IMR-90 (cell line): Measurements from ENCODE around the gene USP35. TPM values are rescaled to one million over a fixed set of nuclear protein-coding genes. Genes with fewer than 3 reads are reported as not detected.
A peak's percentile ranks its signal among the peaks of the same experiment; 100 is the strongest.

Experiments used
- ATAC-seq: fragments of 200-7000 bp; cut with Tn5 transposase; 2 replicates; pipeline ENCODE4 v1.9.1; 2020; ENCODE audit warnings: low read depth, mild to moderate bottlenecking, moderate library complexity
- BruUV-seq: library from RNA; stranded (reverse); fragments of 400-500 nt; replicated peaks from 2 replicates; lab custom pipeline; 2021; lab: Mats Ljungman, UMichigan
- CTCF ChIA-PET: fragments of 300-600 bp; formaldehyde crosslinking; extraction: SDS; loops from one replicate; lab custom pipeline; 2021; ENCODE audit warnings: antibody characterized with exemption; lab: Yijun Ruan, JAX
- POLR2A ChIA-PET: fragments of 300-600 bp; sonication (Branson Sonifier 250); formaldehyde crosslinking; loops from one replicate; lab custom pipeline; 2022; ENCODE audit warnings: antibody characterized with exemption; ENCODE audit not compliant: unreplicated experiment; lab: Charles Lee
- DNase-seq: peaks from one replicate; pipeline ENCODE4 v3.0.0; 2013
- H2AFZ ChIP-seq: replicated peaks from 2 replicates; pipeline ENCODE3; 2013; ENCODE audit warnings: low read length, mild to moderate bottlenecking; ENCODE audit not compliant: poor library complexity
- H2AK5ac ChIP-seq: 2 replicates; pipeline ENCODE4 v1.6.1; 2013; ENCODE audit warnings: low read depth, low read length, inconsistent platforms
- H2AK9ac ChIP-seq: replicated peaks from 2 replicates; pipeline ENCODE3; 2013; ENCODE audit warnings: mild to moderate bottlenecking, low read depth, low read length, moderate library complexity; ENCODE audit not compliant: poor library complexity
- H2BK120ac ChIP-seq: 2 replicates; pipeline ENCODE4 v1.6.1; 2013; ENCODE audit warnings: low read depth, low read length, inconsistent platforms
- H2BK15ac ChIP-seq: 3 replicates; pipeline ENCODE4 v1.6.1; 2013; ENCODE audit warnings: low read depth, low read length, inconsistent platforms
- H2BK20ac ChIP-seq: 2 replicates; pipeline ENCODE4 v1.6.1; 2013; ENCODE audit warnings: low read depth, mild to moderate bottlenecking, inconsistent platforms, low read length, moderate library complexity
- H2BK5ac ChIP-seq: 2 replicates; pipeline ENCODE4 v1.6.1; 2013; ENCODE audit warnings: mild to moderate bottlenecking, low read depth, low read length, inconsistent platforms; ENCODE audit not compliant: poor library complexity, severe bottlenecking
- H3K14ac ChIP-seq: replicated peaks from 2 replicates; pipeline ENCODE4 v1.6.1; 2013; ENCODE audit warnings: low read depth, low read length, inconsistent platforms
- H3K18ac ChIP-seq: 2 replicates; pipeline ENCODE4 v1.6.1; 2013; ENCODE audit warnings: low read depth, low read length, control low read depth
- H3K23ac ChIP-seq: 2 replicates; pipeline ENCODE4 v1.6.1; 2013; ENCODE audit warnings: low read depth, low read length, inconsistent platforms
- H3K27ac ChIP-seq: 2 replicates; pipeline ENCODE4 v1.5.1; 2013; ENCODE audit warnings: mild to moderate bottlenecking, control low read depth, low read length; ENCODE audit not compliant: insufficient read depth
- H3K27me3 ChIP-seq: 2 replicates; pipeline ENCODE4 v1.6.1; 2013; ENCODE audit warnings: low read length; ENCODE audit not compliant: control insufficient read depth, insufficient read depth
- H3K36me3 ChIP-seq: 2 replicates; pipeline ENCODE4 v1.6.1; 2013; ENCODE audit warnings: low read length, mixed read lengths; ENCODE audit not compliant: control insufficient read depth, insufficient read depth
- H3K4ac ChIP-seq: 2 replicates; pipeline ENCODE4 v1.6.1; 2013; ENCODE audit warnings: low read depth, low read length, inconsistent platforms
- H3K4me1 ChIP-seq: 2 replicates; pipeline ENCODE4 v1.6.1; 2013; ENCODE audit warnings: low read length, mixed read lengths; ENCODE audit not compliant: control insufficient read depth, insufficient read depth
- H3K4me2 ChIP-seq: 2 replicates; pipeline ENCODE4 v1.6.1; 2013; ENCODE audit warnings: low read depth, mild to moderate bottlenecking, control low read depth, low read length, moderate library complexity
- H3K4me3 ChIP-seq: 2 replicates; pipeline ENCODE4 v1.5.1; 2013; ENCODE audit warnings: low read depth, mild to moderate bottlenecking, control low read depth, low read length, moderate library complexity; ENCODE audit not compliant: insufficient read depth
- H3K56ac ChIP-seq: 2 replicates; pipeline ENCODE4 v1.6.1; 2013; ENCODE audit warnings: low read length, inconsistent platforms; ENCODE audit not compliant: insufficient read depth; ENCODE audit errors: extremely low read depth
- H3K79me1 ChIP-seq, 2 experiments: 2 replicates each; pipeline ENCODE4 v1.6.1; 2013; ENCODE audit warnings: low read length in 2 of 2, inconsistent platforms in 1 of 2, low read depth in 1 of 2
- H3K9ac ChIP-seq: 2 replicates; pipeline ENCODE4 v1.6.1; 2013; ENCODE audit warnings: low read depth, low read length, control low read depth
- H3K9me1 ChIP-seq: 2 replicates; pipeline ENCODE4 v1.6.1; 2013; ENCODE audit warnings: low read length, inconsistent platforms; ENCODE audit not compliant: insufficient read depth
- H3K9me3 ChIP-seq: 2 replicates; pipeline ENCODE4 v1.6.1; 2013; ENCODE audit warnings: low read length; ENCODE audit not compliant: control insufficient read depth, insufficient read depth
- H4K20me1 ChIP-seq: 2 replicates; pipeline ENCODE4 v1.6.1; 2013; ENCODE audit warnings: low read length, inconsistent platforms; ENCODE audit not compliant: insufficient read depth
- H4K5ac ChIP-seq: 2 replicates; pipeline ENCODE4 v1.6.1; 2013; ENCODE audit warnings: mild to moderate bottlenecking, low read depth, low read length, control low read depth
- H4K8ac ChIP-seq, 2 experiments: 2 replicates each; pipeline ENCODE4 v1.6.1; 2013; ENCODE audit warnings: low read depth in 2 of 2, low read length in 2 of 2, control low read depth in 1 of 2, inconsistent platforms in 1 of 2
- H4K91ac ChIP-seq: 2 replicates; pipeline ENCODE4 v1.6.1; 2013; ENCODE audit warnings: low read depth, low read length, inconsistent platforms; ENCODE audit not compliant: insufficient read depth
- BHLHE40 ChIP-seq: fragments of 150-350 bp; IDR thresholded peaks from 2 replicates; pipeline ENCODE4 v1.6.1; 2016; ENCODE audit warnings: mild to moderate bottlenecking, low read depth, low read length
- CTCF ChIP-seq: conservative IDR thresholded peaks from 2 replicates; pipeline ENCODE4 v1.5.1; 2012; ENCODE audit warnings: mild to moderate bottlenecking, low read depth, low read length, improper control_type of control experiment
- MAFK ChIP-seq: IDR thresholded peaks from 2 replicates; pipeline ENCODE4 v1.6.1; 2012; ENCODE audit warnings: low read depth, low read length, improper control_type of control experiment
- MAZ ChIP-seq: IDR thresholded peaks from 2 replicates; pipeline ENCODE4 v1.6.1; 2012; ENCODE audit warnings: low read depth, mild to moderate bottlenecking, low read length, improper control_type of control experiment, moderate library complexity, borderline replicate concordance
- MXI1 ChIP-seq: IDR thresholded peaks from 2 replicates; pipeline ENCODE4 v1.6.1; 2012; ENCODE audit warnings: low read depth, mild to moderate bottlenecking, low read length, moderate library complexity, borderline replicate concordance
- SMC3 ChIP-seq: fragments of 150-350 bp; IDR thresholded peaks from 2 replicates; pipeline ENCODE4 v1.6.1; 2016; ENCODE audit warnings: low read depth, mild to moderate bottlenecking, antibody characterized with exemption, low read length, moderate library complexity
- WGBS, 2 experiments: methylation state at CpG; one replicate each; pipeline versions ENCODE4 v1.1.5 to v1.1.7; 2013; ENCODE audit warnings: missing lambda C conversion rate in 2 of 2; ENCODE audit not compliant: insufficient read length in 1 of 2; ENCODE audit errors: extremely low coverage in 2 of 2; 5-methylcytosine and 5-hydroxymethylcytosine counted together
- dilution Hi-C: fragments of 300-500 bp; cut with HindIII; formaldehyde crosslinking; loops from one replicate; pipeline ENCODE4 v1.14.3; 2018; ENCODE audit warnings: low sequenced_read_pairs; ENCODE audit not compliant: unreplicated experiment
- in situ Hi-C: fragments of 300-500 bp; cut with MboI; formaldehyde crosslinking; loops from 3 replicates; pipeline ENCODE4 v1.14.3; 2019; ENCODE audit warnings: low sequenced_read_pairs, inconsistent platforms, mixed read lengths
- intact Hi-C: fragments of 100-400 bp; cut with micrococcal nuclease; formaldehyde crosslinking; loops from 2 replicates; pipeline ENCODE4 v1.10.0; 2022
- polyA plus RNA-seq, 3 experiments: library from polyadenylated mRNA; depleted of rRNA; stranded (reverse); fragments of >200 nt; gene quantifications; 2 replicates each; pipeline ENCODE4 v1.2.3, GENCODE V29; 2012; ENCODE audit warnings: low replicate concordance in 1 of 3
- total RNA-seq: library from RNA; depleted of rRNA; stranded (reverse); fragments of >200 nt; gene quantifications from 2 replicates; pipeline ENCODE4 v1.2.3, GENCODE V29; 2012
- TF ChIP-seq, protein P1 (sequence below): fragments of 150-350 bp; IDR thresholded peaks from 2 replicates; pipeline ENCODE4 v1.6.1; 2017; ENCODE audit warnings: mild to moderate bottlenecking, antibody characterized with exemption, low read length, low read depth

Gene USP35
- total and polyA plus RNA-seq, 2 of the 4 experiments (the other 2 are of a cell fraction): 2.7 to 11.3 TPM

DNA sequence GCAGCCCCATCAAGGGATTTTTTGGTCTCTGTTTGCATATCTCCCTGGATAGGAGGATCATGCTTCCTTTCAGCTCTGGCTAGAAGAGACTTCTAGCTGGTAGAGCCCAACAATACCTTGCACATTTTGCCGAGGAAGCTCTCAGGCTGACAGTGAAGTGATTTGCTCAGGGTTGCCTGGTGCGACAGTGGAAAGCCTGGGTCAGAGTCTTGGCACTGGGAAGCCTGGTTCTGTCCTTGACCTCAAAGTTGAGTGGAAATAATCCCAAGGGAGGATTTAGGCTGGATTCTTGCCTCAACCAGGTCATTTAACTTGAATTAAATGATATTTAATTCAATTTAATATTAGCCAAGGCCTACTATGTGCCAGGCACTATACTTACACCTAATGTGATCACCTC lies 24.9 kb upstream of the USP35 start:
- DNase-seq: no peak
- no TSS peak for BruUV-seq
- H2BK5ac ChIP-seq: no peak overlapping the region
- no CpG with 5 or more reads among the region's 2 CpGs for WGBS, 2 experiments
- H2BK120ac ChIP-seq: no peak overlapping the region
- no peaks in the 10 kb centered on the region for H3K36me3 ChIP-seq
- no peak overlapping the region for H3K14ac ChIP-seq
- intact Hi-C loops (no loop called here), dilution Hi-C loops (no loop called here), in situ Hi-C loops (no loop called here)
- no peaks in the 10 kb centered on the region for H3K27me3 ChIP-seq
- H2BK20ac ChIP-seq: no peak overlapping the region
- peaks cover 15% of the 10 kb centered on the region for H3K9me1 ChIP-seq
- H2AK9ac ChIP-seq: no peak overlapping the region
- H3K56ac ChIP-seq: no peak overlapping the region
- POLR2A ChIA-PET: no interaction called here
- H3K9ac ChIP-seq: no peak overlapping the region
- CTCF ChIA-PET: interaction anchor here (1.1 kb wide), 1 partner anchor 84 kb away, joined by 3 read pairs; no protein-coding TSS in a partner anchor
- H3K9me3 ChIP-seq: no peaks in the 10 kb centered on the region
- H4K91ac ChIP-seq: no peak overlapping the region
- H4K20me1 ChIP-seq: no peaks in the 10 kb centered on the region
- H3K4ac ChIP-seq: no peak overlapping the region
- H4K5ac ChIP-seq: no peak overlapping the region
- H3K4me3 ChIP-seq: no peak overlapping the region
- TF ChIP-seq BHLHE40 (no peak), SMC3 (no peak), MAFK (no peak), MAZ (no peak), CTCF (no peak), MXI1 (no peak)
- TF ChIP-seq, protein P1, sequence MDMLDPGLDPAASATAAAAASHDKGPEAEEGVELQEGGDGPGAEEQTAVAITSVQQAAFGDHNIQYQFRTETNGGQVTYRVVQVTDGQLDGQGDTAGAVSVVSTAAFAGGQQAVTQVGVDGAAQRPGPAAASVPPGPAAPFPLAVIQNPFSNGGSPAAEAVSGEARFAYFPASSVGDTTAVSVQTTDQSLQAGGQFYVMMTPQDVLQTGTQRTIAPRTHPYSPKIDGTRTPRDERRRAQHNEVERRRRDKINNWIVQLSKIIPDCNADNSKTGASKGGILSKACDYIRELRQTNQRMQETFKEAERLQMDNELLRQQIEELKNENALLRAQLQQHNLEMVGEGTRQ: no peak
- peak overlapping the region; percentile 8 for H2AFZ ChIP-seq
- H2BK15ac ChIP-seq: no peak overlapping the region
- ATAC-seq: no peak
- no peak overlapping the region for H3K27ac ChIP-seq
- no peak overlapping the region for H4K8ac ChIP-seq
- H3K79me1 ChIP-seq: peaks cover 0 to 4% of the 10 kb centered on the region in 2 experiments; a peak in 1 of 4 replicates
- no peak overlapping the region for H3K4me2 ChIP-seq
- peaks cover 11% of the 10 kb centered on the region for H3K4me1 ChIP-seq
- H3K18ac ChIP-seq: no peak overlapping the region
- H3K23ac ChIP-seq: no peak overlapping the region
- H2AK5ac ChIP-seq: no peak overlapping the region
